ENCODE results near the gene C1orf35.

Gene C1orf35

DNA sequence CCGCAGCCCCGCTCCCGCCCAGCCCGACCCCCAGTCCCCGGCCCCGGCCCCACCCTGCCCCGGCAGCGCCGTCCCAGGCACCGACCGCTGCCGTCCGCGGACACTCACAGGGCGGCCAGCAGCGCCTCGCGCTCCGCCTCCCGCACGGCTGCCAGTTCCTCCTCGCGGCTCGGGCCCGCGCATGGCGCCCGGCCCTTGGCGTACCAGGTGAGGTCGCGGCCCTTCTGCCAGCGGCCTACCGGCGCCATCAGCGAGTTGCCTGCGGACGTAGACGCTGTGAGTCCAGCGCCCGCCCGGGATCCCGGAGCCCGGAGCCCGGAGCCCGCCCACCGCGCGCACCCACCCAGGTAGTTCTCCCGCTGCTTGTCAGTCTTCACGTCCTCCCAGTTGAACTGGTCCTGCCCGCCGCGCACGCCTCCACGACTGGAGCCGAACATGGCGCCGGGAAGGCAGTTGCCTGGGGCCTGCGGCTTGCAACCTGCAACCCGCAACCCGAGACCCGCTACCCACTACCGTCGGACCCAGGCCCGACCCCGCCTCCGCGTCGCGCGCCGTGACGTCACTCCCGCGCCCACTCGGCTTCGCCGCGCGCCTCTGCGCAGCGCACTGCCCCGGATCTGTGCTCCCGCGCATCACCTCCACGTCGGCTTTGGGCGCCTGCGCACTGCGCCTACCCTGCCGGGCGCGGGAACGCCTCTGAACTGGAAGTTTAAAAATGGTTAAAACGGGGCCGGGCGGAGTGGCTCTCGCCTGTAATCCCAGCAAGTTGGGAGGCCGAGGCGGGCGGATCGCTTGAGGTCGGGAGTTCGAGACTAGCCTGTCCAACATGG, at the start of gene C1orf35:
Gene C1orf35 (minus strand): TSS at position 535 of the 830 bp plus-strand sequence. CDS start 98 bp downstream, at position 437.
- peak; percentile 73 for DNase-seq

DNA sequence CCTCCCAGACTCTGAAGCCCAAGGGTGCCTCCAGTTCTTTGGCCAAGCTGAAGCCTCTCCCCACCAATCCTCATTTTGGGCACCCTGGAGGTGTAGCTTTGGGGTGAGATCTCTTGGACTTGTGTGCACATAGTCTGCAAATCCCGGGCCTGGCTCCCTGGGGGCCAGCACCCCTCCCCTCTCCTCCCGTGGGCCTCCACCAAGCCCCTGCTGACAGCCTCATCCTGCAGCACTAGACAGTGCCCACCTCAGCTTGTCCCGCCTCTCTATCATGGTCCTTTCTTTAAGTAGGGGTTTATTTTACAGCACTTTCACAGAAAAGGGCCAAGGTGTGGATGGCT, 49.8 kb upstream of the C1orf35 start:
- DNase-seq: no peak

DNA sequence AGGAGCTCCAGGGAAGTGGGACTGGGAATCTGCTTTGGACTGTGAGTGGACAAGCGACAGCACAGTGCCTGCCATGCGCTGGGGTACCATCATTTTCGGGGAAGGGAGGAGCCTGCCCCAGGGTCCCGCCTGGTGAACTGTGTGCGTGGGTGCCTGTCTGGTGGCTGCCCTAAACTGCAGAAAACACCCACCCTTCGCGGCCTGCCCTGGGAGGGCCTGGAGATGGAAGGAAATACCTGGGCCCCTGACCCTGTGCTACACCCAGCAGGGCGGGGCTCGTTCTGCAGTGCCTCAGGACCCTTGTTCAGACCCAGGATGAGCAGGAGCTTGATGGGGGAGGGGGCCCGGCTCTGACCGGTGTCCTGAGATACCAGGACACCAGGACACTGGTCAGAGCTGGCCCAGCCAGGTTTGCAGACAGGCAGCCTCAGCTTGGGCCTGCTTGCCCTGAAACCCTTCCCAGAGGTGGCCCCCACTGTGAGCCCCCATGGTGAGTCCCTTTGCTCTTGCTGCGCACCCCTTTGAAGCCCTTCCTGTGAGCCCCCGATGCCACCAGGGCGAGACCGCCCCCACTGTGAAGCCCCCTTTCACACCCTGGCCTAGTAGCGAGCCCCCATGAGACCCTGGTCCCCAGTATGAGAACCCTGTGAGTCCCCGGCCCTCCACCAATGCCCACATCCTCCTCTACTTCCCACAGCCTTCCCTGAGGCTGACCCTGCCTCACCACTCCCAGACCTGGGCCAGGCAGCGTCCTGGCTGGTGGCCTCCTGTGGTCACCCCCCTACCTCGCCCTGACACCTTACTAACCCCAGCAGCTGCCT, 49.2 kb upstream of the C1orf35 start:
- DNase-seq: no peak

DNA sequence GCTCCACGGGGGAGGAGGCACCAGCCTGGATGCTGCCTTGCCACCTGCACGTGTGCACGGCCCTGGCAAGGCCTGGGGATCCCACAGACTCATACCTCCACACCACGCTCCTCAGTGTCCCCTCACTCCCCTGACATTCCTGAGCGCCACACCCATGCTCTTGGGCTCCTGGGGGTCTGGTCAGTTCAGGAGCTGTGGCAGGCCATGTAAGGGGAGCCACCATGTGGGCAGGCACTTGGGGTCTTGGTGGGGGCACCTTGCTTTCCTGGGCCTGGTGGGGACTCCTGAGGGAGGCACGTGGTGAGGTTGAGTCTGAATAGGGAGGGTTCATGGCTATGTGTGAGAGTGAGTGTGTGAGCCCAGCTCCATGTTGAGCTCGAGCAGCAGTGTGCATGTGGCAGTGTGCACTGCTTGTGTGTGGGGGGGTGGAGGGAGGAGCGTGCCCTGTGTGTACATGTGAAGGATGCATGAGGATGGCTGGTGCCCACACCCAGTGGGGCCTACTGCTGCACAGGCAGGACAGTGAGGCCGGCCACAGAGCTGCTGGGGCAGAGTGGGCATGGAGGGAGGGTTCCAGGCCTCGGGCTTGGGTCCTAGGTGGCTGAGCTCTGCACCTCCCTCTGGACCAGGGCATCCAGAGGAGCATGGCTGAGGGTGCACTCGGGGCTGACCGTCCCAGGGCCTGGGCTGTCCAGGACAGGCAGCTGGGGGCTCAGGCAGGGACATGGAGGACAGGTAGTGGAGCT, 48.2 kb upstream of the C1orf35 start:
- no peak for DNase-seq

DNA sequence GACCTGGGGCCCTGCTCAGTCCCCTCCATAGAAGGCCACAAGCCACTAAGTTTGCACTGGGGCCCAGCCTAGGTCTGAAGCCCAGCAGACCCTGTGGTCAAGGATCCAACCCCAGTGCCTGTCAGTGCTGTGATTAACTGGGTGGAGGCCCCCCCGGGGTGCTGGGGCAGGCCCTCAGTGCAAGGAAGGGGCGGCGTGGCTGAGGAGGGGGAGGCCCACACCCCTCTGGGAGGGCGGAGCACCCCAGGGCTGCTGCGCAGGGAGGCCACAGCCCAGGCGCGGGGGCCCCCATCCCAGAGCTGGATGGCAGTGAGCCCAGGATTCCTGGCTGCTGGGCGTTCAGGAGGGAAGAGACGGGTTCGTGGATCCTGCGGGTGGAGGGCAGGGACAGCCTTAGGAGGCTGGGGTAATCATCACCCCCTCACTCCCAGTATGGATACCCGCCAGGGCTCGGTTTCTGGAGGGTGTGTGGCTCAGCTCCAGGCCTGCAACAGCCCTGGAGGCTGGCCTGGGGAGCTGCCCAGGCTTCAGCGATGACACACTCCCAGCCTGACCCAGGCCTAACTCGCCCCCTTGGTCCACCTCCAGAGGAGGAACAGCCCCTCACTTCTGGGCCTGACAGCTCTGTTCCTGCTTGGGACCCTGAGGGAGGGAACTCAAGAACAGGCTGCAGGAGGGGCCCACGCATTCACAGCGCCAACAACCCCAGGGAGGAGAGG, 47.5 kb upstream of the C1orf35 start:
- no peak for DNase-seq

DNA sequence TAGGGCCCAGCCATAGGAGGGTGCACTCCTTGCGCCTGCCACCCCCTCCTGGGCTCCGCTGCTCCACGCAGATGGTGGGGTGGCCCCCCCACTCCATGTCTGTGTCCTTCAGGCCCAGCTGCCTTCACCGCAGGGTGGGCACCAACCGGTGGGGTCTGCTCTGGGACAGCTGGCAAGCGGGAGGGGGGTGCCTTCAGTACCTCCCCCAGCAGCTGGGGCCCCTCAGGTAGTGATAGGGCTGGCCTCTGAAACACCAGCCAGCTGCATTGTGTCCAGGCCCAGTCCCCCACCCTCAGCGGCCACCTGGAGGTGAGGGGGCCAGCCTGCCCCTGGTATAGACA, 47.0 kb upstream of the C1orf35 start:
- no peak for DNase-seq

DNA sequence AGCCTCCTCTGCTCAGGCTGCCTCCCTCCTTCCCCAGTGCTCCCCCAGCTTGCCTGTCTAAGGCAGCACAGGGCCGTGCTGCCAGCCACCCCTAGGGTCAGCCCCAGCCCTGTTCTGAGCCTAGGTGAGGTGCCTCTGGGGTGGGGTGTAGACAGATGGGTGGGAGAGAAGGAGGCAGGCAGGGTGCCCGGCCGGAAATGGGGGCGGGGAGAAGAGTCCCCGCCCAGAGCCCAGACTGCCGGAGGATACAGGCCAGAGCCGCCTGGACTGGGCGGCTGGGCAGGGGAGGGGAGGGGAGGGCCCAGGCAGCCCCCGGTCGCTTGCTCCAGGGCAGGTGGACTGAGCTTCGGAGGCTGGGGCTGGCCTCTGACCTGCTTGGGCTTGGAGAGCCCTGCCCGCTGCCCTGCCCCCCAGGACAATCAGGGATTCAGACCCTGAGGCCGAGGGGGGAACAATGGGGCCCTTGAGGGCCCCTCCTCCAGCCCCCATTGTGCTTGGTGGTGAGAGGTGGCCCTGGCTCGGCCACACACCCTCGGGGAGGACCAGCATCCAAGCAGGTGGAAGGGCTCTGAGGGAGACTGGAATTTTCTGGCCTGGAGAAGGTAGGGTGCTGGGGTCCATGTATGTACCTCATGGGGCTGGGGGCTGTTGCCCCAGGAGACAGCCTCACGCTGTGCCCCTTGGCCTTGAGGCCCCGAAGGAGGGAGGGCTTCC, 46.4 kb upstream of the C1orf35 start, which contains the start of gene GJC2:
Gene GJC2 (plus strand): TSS at position 525 of the 714 bp plus-strand sequence. CDS start 7,829 bp downstream, outside the sequence.
- no peak for DNase-seq

DNA sequence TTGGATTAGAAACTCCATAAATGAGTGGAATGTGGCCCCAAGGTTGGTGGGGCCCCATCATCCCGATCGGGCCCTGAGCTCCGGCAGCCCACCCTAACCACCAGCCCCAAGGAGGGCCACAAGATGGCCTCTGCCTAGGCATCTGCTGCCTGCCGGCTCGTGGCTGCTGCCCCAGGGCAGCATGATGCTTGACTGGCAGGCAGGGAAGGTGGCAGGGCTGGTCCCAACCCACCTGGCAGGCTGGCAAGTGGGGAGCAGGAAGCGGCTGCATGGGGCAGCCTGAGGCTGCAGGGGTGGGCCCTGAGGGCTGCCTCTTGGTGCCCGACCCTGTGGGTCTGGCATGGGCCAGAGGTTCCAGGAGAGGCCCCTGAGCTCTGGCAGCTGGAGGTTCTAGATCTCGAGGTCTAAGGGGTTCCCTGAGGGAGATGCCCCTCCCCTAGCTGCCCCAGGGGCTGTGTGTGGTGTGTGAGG, 45.8 kb upstream of the C1orf35 start:
- no peak for DNase-seq

DNA sequence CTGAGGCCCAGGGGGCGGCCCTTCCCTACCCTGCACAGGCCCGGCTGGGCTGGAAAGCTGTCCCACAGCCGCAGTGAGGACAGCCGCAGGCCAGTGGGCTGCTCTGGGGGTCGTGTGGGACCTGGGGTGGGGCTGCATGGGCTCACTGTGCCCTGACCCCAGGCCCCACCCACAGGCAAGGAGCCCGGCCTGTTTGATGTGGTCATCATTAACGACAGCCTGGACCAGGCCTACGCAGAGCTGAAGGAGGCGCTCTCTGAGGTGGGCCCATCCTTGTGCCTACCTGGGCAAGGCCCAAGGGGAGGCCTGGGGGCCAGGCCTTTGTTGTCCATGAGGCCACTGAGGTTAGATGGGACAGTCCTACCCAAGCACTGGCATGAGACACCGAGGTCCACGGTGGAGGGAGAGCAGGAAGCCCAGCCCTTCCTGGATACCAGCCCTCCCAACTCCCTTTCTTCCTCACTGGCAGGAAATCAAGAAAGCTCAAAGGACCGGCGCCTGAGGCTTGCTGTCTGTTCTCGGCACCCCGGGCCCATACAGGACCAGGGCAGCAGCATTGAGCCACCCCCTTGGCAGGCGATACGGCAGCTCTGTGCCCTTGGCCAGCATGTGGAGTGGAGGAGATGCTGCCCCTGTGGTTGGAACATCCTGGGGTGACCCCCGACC, 45.2 kb upstream of the C1orf35 start:
- DNase-seq: no peak

DNA sequence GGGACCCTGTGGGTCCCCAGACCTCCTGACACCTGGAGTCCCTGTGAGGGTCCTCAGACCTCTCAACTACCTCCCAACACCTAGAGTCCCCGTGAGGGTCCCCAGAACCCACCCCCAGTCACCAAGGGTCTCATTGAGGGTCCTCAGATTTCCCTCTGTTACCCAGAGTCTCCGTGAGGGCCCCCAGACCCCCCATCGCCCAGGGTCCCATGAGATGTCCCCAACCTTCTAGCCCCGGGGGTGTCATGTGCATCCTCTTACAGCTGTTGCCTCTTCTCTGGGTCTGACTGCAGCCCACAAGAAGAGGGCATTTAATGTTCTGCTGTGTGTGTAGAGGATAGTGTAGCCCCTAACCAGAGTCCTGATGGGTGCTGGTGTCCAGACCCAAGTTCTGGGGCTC, 44.6 kb upstream of the C1orf35 start:
- no peak for DNase-seq

DNA sequence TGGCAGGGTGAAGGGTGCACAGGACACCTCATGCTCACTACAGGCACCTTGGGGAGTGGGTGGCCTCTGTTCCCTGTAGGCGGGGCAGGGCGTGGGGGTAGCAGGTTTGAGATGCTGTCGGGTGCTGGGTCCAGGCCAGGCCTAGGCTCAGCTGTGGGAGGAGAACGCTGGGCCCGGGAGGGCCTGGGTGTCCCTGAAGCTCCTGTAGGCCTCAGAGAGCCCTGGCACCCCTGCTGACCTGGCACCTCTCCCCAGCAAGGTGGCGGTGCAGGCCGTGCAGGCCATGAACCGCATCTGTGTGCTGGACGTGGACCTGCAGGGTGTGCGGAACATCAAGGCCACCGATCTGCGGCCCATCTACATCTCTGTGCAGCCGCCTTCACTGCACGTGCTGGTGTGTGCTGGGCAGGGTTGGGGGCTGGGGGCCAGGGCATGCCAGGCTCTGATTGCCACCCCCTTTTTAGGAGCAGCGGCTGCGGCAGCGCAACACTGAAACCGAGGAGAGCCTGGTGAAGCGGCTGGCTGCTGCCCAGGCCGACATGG, 44.1 kb upstream of the C1orf35 start:
- no peak for DNase-seq

DNA sequence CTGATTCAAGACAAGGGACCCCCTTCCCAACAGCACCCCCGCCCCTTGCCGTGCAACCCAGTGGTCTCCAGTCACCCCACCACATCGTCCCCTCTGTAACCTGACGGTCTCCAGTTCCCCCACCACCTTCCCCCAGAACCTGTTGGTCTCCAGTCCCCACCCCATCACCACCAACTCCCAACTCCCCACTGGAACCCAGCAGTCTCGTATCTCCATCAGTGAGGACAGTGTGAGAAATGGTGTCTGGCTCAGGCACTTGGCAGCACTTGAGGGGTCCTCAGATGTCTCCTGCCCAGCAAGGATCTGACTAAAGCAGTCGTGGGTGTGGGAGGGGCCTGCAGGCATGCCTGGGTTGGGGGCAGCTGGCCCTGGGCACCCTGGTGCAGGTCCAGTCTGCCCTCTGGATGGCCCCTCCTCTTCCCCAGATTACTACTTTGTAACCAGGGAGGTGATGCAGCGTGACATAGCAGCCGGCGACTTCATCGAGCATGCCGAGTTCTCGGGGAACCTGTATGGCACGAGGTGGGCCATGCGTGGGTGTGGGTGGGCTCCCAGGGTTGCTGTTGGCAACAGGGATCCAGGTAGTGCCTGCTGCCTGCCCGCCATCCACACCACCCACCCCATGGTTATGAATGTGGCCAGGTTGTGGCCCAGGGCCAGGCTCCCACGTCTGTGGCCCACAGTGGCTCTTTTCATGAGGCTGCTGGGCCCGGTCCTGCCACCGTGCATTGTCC, 43.5 kb upstream of the C1orf35 start:
- DNase-seq: no peak

DNA sequence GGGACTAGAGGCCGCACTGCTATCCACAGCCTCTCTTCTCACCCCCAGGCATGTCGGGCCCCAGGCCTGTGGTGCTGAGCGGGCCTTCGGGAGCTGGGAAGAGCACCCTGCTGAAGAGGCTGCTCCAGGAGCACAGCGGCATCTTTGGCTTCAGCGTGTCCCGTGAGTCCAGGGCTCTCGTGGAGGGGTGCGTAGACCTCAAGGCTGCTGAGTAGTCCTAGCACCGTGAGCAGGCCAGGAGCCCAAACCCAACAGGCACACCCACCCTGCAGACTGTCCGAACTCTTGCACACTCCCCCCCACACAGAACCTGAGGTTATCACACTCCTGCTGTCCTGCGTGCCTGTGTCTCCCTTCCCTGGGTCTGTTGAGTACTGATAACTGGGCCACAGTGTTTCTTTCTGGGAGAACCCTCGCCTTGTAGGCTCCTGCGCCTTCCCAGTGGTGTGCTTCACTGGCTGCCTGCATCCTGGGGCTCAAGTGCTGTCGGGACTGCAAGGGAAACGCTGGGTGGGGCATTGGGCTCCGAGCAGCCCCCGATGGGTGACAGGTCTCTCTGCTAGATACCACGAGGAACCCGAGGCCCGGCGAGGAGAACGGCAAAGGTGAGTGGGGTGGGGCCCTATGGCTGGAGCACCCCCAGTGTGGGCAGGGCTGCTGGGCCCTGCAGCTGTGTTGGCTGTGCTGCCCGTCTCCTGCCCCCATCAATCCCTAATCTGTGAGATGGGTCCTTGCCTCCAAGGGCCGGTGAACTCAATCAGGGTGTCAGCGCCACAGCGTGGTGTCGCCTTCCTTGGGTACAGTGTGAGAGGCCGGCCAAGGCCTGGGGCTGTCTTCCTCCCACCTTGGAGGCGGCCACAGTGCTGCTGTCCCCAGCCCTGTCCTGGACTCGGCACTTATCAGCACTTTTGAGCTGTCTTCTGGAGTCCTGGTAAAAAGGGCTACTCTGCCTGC, 42.6 kb upstream of the C1orf35 start:
- DNase-seq: no peak

DNA sequence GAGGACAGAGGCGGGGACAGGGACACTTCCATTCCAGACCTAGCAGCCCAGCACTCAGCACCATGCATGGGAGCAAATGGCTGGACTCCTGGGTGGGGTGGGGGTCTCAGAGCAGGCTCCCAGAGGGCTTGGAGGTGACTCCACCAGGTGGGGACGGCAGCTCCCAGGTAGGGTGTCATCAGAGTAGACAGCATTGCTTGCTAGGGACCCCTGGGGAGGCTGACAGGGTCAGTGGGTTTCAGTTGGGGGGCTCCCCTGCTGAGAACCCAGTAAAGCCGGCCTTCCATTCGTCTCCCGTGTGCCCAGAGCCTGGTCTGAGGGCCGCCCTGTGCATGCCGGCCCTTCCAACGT, 41.8 kb upstream of the C1orf35 start:
- DNase-seq: no peak

DNA sequence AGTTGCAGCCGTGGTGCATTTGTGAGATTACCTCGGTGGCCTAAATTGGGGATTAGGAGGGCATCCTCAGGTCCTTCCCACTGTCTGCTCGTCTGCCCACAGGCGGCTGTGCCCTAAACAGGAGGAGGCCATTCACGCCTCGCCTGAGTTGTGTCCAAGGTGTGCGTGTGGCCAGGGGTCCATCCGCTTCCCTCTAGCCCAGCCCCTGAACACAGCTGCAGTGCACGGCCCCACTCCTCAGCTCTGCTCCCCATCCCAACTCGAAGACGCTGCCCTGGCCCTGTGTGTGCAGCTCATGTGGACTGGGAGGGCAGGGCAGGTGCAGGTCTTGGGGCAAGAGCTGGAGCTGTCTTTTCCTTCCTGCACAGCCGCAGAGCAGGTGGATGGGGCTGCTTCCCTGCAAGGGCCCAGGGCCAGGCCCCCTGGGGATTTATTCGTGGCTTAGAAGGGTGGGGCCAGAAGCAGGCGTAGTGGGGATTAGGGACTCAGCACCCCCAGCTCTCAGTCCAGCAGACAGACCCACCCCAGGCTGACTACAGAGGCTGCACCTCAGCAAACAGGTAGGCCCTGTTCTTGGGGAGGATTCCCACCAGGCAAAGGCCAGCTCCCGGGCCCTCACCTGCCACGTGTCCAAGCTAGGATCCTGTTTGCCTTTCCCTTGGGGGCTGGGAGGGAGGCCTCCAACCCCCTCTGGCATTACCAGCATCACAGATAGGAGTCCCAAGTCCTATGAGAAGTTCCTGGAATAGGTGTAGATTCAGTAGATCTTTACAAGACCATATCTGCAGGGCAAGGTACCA, 41.3 kb upstream of the C1orf35 start:
- no peak for DNase-seq

DNA sequence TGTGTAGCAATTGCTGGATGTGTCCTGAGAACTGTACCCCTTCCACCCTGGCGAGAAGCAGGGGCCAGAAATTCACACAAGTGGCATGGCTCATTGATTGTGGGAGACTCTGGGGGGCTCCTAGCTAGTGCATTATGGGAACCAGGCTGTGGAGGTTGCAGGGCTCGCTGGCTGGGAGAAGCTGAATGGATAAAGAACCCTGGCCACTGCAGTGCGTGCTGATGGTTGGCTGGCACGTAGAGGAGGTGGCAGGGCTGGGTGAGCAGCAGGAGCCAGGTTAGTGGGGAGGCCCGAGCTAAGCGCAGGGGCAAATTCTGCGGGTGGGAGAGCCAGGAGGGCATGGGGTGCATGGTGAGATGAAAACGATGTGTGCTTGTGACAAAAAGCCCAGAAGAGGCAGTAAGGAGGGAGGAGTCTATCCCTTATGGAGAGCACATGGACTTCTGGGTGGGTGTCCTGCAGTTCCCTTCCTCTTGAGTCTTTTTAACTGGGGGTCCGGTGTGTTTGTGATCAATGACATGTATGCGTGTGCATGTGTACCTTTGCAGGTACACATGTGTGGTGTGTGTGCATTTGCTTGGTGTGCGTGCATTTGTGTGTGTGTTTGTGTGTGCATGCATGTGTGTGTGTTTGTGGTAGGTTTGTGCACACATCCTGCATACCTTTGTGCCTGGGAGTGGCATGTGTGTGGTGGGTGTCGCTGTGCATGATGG, 40.5 kb upstream of the C1orf35 start:
- DNase-seq: no peak

DNA sequence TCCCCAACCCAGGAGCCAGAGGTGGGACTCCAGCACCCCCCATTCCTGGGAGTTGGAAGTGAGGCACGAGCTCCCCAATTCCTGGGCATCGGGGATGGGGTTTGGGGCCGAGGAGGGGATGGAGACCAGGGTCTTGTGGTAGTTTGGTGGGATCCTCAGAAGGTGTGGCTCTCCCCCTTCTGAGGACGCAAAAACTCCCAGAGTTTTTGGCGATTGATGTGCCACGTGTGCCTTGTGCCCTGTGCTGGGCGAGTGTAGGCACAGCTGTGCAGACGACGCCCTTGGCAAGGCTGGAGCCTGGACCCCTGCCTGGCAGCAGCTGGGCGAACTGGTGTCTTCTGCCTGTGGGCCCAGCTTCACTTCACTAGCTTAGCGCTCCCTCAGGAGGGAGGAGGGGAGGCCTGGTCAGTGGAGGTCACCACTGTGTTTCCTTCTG, 39.6 kb upstream of the C1orf35 start:
- DNase-seq: no peak

All from DMS79 (cell line).